DLD1 (cell line): ENCODE results near the gene WNT5A.

ENCODE experiments used
- in situ Hi-C: cut with HindIII; loops from 2 replicates; pipeline ENCODE4 v1.10.0; 2017; ENCODE audit warnings: low sequenced_read_pairs

The WNT5A gene

DNA sequence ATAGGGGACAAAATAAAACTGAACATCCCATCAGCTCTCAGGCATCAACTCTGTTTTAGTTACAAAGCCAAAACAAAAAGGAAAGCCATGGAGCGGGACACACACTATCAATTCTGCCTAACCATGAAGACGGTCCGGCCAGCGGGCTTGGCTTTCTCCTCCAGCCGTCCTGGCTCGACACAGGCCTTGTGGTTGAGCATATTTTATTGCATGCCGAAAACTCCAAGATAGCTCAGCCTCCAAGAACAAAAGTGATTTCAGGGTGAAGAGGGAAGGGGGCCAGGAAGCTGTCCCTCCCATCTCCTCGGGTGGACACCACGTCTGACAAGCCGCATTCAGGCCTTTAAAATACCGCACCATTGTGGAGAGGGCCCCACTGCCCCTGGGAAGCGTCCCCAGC lies 31.2 kb downstream of the WNT5A start:
- in situ Hi-C loops = no loop called here

DNA sequence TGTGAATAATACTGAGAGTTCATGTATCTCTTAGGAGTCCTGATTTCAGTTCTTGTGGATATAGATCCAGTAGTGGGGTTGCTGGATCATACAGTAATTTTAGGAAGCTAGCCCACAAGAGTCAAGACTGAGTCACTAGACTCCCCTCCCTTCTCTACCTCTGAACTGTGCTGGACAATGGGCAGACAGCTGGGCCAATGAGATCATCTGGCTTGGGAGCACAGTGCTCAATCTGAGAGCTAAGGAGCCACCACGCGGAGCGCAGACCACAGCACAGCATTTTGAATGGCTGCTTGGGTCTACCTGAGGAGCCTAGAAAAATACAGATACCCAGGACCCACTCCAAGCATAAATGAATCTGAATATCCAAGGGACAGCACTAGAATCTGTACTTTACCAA lies 32.5 kb downstream of the WNT5A start:
- in situ Hi-C loops = no loop called here

DNA sequence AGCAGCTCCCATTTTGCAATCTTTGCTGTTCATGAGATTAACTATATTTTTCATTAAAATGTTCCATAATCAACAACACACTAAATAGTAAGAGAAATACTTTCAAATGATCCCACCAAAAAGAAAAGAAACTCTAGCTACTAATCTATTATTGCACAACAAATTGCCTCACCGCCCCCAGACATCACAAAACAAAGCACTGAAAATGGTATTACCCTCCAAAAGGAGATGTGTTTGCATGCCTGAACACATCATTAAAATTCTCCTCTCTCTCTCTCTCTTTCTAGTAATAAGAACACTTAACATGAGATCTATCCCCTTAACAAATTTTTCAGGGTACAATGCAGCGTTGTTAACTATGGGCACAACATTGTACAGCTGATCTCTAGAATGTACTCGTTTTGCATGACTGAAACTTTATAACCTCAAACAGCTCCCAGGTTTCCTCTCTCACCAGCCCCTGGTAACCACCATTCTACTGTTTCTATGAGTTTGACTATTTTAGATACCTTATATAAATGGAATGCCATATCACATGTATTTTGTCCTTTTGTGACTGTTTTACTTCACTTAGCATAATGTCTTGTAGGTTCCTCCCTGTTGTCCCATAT lies 33.1 kb downstream of the WNT5A start:
- in situ Hi-C loops = no loop called here

DNA sequence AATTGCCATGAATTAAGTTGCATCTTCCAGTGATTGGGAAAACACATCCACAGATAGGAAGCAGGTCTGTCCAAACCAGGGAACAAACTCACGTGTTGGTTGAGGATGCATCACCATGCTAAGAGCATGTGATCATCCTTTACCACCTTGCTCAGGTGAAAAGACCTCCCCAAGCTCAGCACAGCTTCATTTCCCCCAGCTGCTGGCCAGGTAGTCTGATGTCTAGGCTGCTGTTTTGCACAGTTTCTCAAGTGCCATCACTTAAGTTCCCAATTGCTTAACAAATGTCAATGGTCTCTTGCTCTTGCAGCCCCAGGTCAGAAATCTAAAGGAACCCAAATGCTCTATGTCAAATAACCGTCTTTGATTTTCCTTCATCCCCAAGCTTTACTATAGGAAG lies 34.2 kb downstream of the WNT5A start:
- in situ Hi-C loops = no loop called here

DNA sequence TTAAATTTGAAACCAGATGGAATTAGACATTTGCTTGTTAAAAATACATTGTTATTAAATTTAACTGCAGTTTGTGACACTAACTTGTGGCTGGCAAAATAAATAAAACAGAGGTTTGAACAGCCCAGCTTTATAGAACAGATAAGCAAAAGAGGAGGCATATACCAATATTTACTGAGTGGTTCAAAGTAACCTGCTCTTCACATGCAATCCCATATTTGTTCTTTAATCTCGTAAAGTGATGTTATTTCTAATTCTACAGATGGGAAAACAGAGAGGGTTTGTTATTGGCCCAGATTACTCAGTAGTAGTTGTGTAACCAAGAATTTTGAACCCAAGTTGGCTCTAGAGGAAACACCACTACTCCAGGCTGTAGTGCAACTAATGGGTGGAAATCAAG lies 37.6 kb downstream of the WNT5A start:
- in situ Hi-C loops = no loop called here

DNA sequence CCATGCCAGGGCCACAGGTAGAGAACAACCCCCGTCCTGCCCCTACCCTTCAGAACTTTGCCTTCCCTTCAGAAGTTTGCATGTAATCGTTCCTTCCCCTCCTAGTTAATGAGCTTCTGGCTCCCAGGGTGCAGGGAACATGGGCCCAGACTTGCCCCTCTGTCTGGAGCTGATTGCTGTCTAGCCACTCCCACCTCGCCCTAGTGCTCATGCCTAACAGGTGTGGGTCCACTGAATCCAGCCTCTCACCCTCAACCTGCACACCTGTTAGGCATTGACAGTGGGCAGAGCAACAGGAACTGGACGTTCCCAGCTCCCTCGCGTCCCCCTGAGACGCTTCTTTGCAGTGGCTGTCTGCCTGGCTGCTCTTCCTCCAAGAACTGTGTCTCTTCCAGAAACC lies 40.3 kb downstream of the WNT5A start:
- in situ Hi-C loops = no loop called here

DNA sequence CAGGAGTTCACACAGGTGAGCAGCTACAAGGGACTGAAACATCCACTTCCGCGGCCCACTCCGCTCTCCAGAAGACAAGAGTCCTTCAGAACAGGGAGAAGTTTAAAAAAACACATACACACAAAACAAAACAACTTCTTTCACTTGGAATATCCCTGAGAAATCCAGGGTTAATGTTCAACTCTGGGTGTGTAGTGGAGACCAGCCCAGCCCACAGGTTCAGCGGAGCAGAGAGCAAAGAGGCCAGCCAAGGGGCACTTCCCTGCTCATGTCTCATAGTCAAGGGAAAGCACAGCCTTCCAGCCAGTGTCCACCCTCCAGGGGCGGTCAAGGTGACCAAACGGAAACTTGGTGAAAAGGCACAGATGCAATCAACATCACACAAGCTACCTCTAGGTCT lies 41.6 kb downstream of the WNT5A start:
- in situ Hi-C loops = no loop called here

DNA sequence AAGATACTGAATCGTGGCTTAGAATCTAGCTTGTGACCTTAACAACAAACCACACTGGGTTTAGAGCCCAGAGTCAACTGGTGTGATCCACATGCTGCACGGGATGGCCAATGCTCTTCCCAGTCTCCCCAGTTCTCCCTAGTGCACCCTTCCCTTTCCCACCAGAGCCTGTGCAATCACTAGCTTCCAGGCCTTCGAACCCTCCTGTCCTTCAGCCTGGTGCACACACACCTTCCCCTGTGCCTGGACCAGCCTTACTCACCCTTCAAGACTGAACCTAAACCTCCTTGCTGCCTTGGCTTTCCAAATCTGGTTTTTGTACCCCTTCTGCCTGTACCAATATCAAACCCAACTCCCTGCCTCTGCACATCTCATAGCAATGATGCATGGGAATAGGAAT lies 43.8 kb downstream of the WNT5A start:
- in situ Hi-C loops = no loop called here

DNA sequence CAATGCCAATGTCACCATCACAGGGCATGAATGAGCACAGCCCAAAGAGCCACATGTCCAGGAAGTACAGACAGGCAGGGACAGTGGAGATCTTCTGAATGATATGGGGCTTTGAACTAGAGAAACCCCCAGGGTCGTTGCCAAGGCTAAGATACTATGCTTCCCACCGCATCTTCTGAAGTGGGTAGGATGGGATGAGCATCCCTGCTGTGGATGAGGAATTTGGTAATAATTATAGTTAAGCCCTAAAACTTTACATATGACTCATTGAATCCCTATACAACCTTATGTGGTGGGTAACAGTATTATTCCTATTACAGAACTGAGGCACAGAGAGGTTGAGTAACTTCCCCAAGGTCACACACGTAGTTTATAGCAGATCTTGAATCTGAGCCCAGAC lies 44.2 kb downstream of the WNT5A start:
- in situ Hi-C loops = no loop called here

DNA sequence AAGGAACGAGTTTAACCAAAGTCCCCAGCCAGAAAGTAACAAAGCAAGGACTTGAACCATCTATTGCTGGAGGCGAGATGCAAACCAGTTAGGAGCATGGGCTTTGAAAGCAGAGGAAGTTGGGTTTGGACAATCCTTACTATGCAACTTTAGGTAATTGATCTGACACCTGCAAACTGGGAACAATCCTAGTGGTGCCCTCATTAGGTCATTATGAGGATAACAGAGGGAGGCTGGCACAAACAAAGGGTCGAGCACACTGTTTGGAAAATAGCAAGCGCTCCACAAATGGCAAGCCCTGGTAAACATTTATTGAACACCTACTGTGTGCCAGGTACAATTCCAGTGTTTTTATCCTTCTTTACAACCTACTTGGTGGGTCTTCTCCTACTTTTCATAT lies 45.6 kb downstream of the WNT5A start:
- in situ Hi-C loops = no loop called here

DNA sequence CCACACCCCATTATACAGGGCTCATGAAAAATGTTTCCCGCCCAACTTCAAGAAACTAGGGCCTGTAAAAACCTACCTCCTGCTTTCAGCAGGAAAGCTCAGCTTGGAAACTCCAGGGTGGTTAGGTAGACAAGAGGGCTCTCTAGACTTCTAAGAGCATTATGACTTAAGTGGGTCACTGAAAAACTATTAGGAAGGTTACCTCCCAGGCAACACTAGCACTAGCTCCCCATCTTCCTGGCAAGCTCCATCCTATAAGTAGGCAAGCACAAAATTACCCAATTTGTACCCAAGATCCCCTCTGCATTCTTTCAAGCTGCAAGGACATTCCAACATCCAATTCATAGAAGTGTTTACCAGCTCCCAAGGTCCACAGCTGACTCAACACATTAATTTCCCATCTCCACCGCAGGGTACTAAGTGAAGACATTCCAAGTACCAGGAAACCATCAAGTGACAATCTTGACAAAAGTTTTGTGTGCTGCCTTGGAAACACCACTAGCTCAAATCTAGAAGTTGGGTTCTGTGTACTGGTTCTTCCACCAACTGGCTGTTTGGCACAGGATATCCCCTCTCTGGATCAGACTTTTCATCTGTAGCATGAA lies 46.9 kb downstream of the WNT5A start:
- in situ Hi-C loops = no loop called here

DNA sequence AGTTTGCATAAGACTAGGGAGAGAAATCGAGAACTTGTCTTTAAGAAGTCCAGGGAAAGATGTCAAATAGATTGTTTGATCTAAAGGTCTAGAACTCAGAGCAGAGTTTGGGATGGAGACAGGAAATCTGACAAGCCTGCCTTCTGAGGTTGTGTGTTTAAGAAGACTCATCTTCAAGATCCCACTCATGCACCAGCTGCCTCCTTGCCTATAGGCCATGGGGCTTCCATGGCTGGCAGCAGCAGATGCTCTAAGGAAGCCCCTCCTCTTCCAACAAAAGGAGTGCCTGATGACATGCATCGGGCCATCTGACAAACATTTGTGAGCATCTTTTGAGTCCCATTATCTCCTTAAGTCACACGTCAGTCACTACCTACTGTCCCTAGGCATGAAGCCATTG lies 47.4 kb downstream of the WNT5A start:
- in situ Hi-C loops = no loop called here

DNA sequence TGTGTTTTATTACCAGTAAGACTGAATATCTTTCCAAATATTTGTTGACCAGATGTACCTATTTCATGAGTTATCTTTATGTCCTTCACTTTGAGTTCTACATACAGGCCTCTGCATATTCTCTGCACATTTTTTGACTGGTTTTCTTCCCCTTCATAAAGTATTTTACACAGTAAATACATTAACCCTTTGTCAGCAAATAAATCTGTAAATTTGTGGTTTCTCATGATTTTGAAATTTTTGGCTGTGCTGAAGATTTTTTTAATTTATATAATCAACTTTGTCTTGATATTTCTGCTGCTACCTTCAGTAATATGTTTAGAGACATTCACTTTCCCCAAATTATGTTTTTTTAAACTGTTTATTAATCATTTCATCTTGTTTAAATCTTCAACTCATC lies 50.5 kb downstream of the WNT5A start:
- in situ Hi-C loops = no loop called here

DNA sequence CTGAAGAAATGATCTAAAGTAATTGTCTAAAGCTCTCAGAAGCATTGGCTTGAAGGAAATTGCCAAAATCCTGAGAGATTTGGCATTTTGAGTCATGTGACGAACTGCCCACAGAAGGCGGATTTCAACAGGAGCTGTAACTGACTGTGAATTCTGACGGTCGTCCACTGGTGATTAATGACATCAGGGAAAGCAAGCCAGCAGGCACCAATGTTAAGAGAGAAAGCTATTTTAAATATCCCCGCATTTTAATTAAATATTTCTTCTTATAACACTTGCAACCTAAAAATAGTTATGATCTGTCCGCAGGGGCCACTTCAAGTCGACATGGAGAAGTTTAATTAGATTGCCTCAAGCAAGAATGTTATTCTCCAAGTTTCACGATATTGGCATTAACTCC lies 51.6 kb downstream of the WNT5A start:
- in situ Hi-C loops = no loop called here

DNA sequence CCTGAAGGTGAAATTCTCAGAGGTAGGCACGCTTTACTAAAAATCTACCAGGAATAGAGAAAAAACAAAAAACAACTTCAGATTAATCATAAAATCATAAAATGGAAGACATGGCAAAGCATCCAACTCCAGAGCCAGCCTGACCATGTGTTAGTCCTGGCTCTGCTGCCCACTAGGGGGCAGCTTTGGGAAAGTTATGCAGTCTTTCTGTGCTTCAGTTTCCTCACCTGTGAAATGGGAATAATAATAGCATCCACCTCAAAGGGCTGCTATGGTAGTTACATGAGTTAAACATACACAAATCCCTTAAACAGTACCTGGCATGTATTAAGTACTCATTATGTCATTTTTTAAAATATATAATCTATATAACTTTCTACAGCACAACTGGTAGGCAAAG lies 52.3 kb downstream of the WNT5A start:
- in situ Hi-C loops = no loop called here

DNA sequence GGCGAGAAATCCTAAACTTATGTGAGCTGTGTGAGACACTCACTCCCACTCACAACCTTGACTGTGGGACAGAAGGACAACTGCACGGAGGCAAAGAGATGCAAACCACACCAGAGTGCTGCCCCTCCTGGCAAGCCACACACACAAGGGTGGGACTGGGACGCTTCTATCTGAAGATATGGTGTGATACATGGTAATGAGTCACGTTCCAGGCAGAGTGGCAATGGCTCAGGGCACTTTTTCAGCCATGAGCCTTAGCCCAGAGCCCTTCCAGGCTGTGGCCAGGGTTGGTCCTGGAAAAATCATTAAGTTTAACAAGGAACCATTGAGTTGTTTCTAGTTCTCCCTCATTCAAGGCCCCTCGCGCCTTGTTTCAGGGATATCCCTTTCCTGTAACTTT lies 56.1 kb downstream of the WNT5A start:
- in situ Hi-C loops = no loop called here

DNA sequence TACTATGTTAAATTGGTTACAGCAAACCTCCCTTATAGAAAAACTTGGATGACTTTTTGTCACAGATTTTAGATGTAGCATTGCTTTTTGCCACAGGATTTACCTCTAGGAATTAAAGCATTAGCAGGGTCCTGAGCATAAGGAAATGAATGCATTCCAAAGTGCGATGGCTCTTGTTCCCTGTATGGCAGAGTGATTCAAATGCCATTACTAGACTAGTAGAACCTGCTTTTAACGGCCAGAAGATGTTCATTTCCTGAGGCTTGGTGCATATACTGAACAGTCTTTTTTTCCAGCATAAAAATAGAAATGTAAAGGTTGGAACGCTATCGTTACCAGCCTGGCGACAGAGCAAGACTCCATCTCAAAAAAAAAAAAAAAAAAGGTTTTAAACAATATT lies 59.4 kb downstream of the WNT5A start:
- in situ Hi-C loops = no loop called here

DNA sequence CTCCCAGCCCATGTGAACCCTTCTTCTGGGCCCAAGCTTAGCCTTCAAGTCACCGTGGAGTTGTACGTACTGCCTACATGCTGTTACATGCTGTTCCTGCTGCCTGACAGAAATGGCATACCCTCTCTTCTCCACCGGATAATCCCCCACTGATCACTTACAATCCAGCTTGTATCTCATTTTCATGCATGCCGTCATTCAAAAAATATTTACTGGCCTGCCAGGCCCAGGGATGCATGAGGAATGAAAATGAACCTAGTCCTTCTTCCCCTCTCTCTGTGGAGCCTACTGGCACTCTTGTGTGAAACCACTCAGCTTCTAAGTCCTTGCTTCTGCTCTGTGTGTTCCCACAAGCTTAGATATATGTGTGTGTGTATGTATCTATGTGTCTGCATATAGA lies 60.6 kb downstream of the WNT5A start:
- in situ Hi-C loops = no loop called here

DNA sequence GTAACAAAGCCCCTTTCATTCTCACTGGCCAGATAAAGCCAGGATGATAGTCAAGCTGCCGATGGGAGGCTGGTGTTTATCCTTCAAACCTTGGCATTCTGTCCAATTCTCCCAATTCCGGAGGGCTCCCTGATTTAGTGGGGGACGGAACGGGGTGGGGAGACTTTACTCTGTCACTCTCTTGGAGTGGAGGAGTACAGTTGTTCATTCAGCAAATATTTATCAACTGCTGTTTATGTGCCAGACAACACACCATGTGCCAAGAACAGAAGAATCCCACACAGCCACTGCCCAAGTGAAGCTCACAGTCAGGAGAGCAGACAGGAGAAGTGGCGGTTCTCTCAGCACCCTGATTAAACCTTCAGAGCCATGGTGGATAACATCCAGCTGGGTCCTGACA lies 63.3 kb downstream of the WNT5A start:
- in situ Hi-C loops = no loop called here

DNA sequence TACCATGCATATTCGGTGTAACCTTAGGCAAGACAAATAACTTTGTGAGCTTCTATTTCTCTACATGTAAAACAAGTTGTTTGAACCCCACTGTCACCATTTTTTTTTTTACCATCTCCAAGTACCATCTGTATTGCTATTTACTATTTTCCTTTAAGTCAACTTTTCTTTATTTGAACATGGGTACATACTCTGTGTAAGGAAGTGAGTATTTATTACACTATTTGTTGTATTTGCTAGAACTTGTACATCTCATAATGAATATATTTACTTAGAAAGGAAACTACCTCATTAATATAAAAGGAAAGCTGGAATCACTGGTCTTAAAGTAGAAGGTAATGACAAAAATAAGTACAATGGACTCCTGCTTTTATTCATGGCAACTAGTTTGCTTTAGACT lies 69.9 kb downstream of the WNT5A start:
- in situ Hi-C loops = no loop called here

DNA sequence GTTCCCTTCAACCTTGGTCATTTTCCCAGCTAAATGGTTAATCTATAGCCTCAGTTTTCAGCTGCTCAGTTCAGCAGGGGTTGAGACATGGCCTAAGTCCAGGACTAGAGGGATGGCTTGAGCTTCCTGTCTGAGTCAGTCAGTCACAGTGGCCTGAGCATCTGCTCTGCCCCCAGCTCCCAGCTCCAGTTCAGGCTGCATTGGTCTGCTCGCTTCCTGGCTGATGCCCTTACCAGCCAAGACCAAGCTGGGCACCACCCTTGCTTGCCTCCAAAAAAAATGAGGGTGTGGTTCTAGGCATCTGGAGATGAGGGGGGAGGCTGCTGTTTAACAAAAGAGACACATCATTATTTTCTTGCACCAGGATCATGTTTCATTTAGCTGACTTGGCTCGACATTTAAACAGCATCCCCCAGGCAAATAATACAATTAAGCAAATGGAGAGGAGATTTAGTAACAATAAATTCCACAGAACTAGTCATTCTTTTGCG lies 70.7 kb downstream of the WNT5A start:
- in situ Hi-C loops = no loop called here
